OCI-LY7 (cell line): Measurements from ENCODE around the gene FBN3. TPM values are rescaled to one million over a fixed set of nuclear protein-coding genes. Genes with fewer than 3 reads are reported as not detected.
A peak's percentile ranks its signal among the peaks of the same experiment; 100 is the strongest.

Experiments used
- Bru-seq: library from RNA; stranded (reverse); fragments of 400-500 nt; gene quantifications from one replicate; lab custom pipeline; 2021; lab: Mats Ljungman, UMichigan
- BruChase-seq, 2 experiments: library from RNA; stranded (reverse); fragments of 400-500 nt; gene quantifications; one replicate each; lab custom pipeline; 2021; lab: Mats Ljungman, UMichigan
- BruUV-seq: library from RNA; stranded (reverse); fragments of 400-500 nt; replicated peaks from 2 replicates; lab custom pipeline; 2021; lab: Mats Ljungman, UMichigan
- CTCF ChIA-PET: fragments of 300-600 bp; sonication (Branson Sonifier 250); formaldehyde crosslinking; loops from one replicate; lab custom pipeline; 2022; ENCODE audit warnings: antibody characterized with exemption; ENCODE audit not compliant: unreplicated experiment; lab: Charles Lee
- POLR2A ChIA-PET: fragments of 300-600 bp; sonication (Branson Sonifier 250); formaldehyde crosslinking; loops from one replicate; lab custom pipeline; 2022; ENCODE audit warnings: antibody characterized with exemption; lab: Charles Lee
- DNase-seq: peaks from one replicate; pipeline ENCODE4 v3.0.0-alpha.2; 2015; ENCODE audit warnings: low spot score
- H2AFZ ChIP-seq: fragments of 200-600 bp; sonication (generic), shearing (Covaris generic); 2 replicates; pipeline ENCODE4 v1.6.1; 2014; ENCODE audit warnings: mild to moderate bottlenecking, antibody characterized with exemption, low read length, moderate library complexity
- H3K27ac ChIP-seq: fragments of 200-600 bp; sonication (generic); 2 replicates; pipeline ENCODE4 v1.5.1; 2014; ENCODE audit warnings: mixed run types, low read depth, mild to moderate bottlenecking, moderate library complexity, low read length, inconsistent platforms; ENCODE audit not compliant: poor library complexity, severe bottlenecking
- H3K36me3 ChIP-seq: fragments of 200-600 bp; sonication (generic); 2 replicates; pipeline ENCODE4 v1.6.1; 2014; ENCODE audit warnings: mild to moderate bottlenecking, antibody characterized with exemption, low read length, moderate library complexity, mixed read lengths; ENCODE audit not compliant: insufficient read depth
- H3K4me1 ChIP-seq: fragments of 200-600 bp; sonication (generic); 2 replicates; pipeline ENCODE4 v1.5.1; 2014; ENCODE audit warnings: mild to moderate bottlenecking, low read length; ENCODE audit not compliant: insufficient read depth, poor library complexity, severe bottlenecking
- H3K4me2 ChIP-seq: fragments of 200-600 bp; sonication (generic); 2 replicates; pipeline ENCODE4 v1.6.1; 2014; ENCODE audit warnings: mild to moderate bottlenecking, low read length
- H3K4me3 ChIP-seq: fragments of 200-600 bp; sonication (generic); 2 replicates; pipeline ENCODE4 v1.5.1; 2014; ENCODE audit warnings: mild to moderate bottlenecking, low read depth, low read length; ENCODE audit not compliant: poor library complexity, severe bottlenecking
- H3K79me2 ChIP-seq: fragments of 200-600 bp; sonication (generic); 2 replicates; pipeline ENCODE4 v1.6.1; 2016; ENCODE audit warnings: low read depth, mild to moderate bottlenecking, low read length, moderate library complexity, mixed read lengths; ENCODE audit not compliant: insufficient read depth
- H3K9me2 ChIP-seq: fragments of 200-600 bp; sonication (generic); 2 replicates; pipeline ENCODE4 v1.6.1; 2016; ENCODE audit warnings: mild to moderate bottlenecking, low read length, mixed read lengths; ENCODE audit not compliant: insufficient read depth
- H3K9me3 ChIP-seq: fragments of 200-600 bp; sonication (generic); 2 replicates; pipeline ENCODE4 v1.6.1; 2014; ENCODE audit warnings: mild to moderate bottlenecking, mixed run types, low read length, mixed read lengths
- H4K20me1 ChIP-seq: fragments of 200-600 bp; sonication (generic); 2 replicates; pipeline ENCODE4 v1.6.1; 2014; ENCODE audit warnings: mild to moderate bottlenecking, antibody characterized with exemption, low read length, moderate library complexity, mixed read lengths; ENCODE audit not compliant: insufficient read depth
- EZH2phosphoT487 ChIP-seq: fragments of 200-600 bp; sonication (generic); IDR thresholded peaks from 2 replicates; pipeline ENCODE4 v1.6.1; 2018; ENCODE audit warnings: low read depth, borderline replicate concordance, mild to moderate bottlenecking, mixed run types, antibody characterized with exemption, low read length, moderate library complexity, mixed read lengths
- intact Hi-C: fragments of 100-400 bp; cut with micrococcal nuclease; formaldehyde crosslinking; loops from one replicate; pipeline ENCODE4 v1.10.0; 2022; ENCODE audit not compliant: unreplicated experiment
- long read RNA-seq: library from polyadenylated mRNA; stranded (forward); transcript quantifications from one replicate; pipeline ENCODE4 v2.0.0, GENCODE V29; 2022
- total RNA-seq, 2 experiments: library from RNA; depleted of rRNA in 1 of 2; stranded (reverse); fragments of >200 nt in 1 of 2; shearing (Covaris generic) in 1 of 2; gene quantifications; 2 replicates each; pipeline ENCODE4 v1.2.3, GENCODE V29; 2014 to 2022
- TF ChIP-seq, protein P1 (sequence below): fragments of 200-600 bp; sonication (generic); conservative IDR thresholded peaks from 2 replicates; pipeline ENCODE4 v1.5.1; 2014; ENCODE audit warnings: mild to moderate bottlenecking, antibody characterized with exemption, low read length, moderate library complexity, mixed read lengths

Gene FBN3
- not detected in 2 replicates for total RNA-seq (2014; rRNA removed; shearing (Covaris generic))
- not detected in 2 replicates for total RNA-seq (2022)
- not detected for Bru-seq, nascent RNA
- BruChase-seq, experiment 1, labeled RNA remaining after a 6-hour chase = percentile 5 among the genes with signal in this experiment
- percentile 2 among the genes with signal in this experiment for BruChase-seq, experiment 2, labeled RNA remaining after a 2-hour chase
- long read RNA-seq = 0 reads

DNA sequence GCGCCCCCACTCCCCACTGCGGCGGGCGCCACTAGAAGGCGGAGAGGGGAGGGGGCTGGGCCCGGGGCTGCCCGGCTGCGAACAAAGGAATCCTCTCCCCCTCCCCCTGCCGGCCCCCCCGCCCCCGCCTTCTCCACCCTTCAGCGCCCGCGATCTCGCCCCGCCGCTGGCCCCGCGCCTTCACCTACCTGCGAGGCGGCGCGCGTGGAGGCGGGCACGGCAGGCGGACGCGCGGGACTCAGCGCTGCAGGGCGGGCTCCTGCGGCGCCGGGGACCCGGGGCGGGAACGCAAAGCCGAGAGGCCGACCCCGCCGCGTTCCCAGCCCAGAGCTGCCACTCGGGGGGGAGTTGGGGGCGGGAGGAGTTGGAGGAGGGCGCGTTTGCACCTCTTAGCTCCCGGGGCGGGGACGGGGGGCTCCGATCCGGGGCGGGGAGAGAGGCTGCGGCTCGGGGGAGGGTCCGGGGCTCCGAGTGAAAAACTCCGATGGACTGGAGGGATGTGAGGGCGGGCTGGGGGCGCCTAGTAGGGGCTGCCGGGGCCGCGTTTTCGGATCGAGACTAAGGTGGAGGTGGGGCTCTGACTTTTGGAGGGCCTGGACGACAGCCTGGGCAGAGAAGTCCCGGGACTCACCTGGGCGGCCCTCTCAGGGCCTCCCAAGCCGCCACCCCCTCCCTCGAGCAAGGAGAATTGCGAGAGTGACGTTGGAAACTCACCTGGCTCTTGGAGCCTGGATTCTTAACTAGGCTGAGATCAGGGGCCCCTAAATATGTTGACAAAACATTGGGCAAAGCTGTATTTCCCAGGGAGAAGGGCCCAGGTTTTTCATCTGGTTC, at the start of gene FBN3:
Gene FBN3 (minus strand): TSS at position 332 of the 834 bp plus-strand sequence. CDS start 2,112 bp downstream, outside the sequence.
- Histone ChIP-seq H3K4me3 (no peak within 1 kb of the TSS), H3K9me3 (no peaks in the 10 kb centered on the region), H3K4me1 (peaks cover 1% of the 10 kb centered on the region), H3K79me2 (no peaks in the 10 kb centered on the region), H3K9me2 (no peaks in the 10 kb centered on the region), H4K20me1 (no peaks in the 10 kb centered on the region), H3K27ac (no peak within 1 kb of the TSS), H3K36me3 (no peaks in the 10 kb centered on the region), H3K4me2 (no peak within 1 kb of the TSS), H2AFZ (no peak within 1 kb of the TSS)
- TF ChIP-seq, protein P1, sequence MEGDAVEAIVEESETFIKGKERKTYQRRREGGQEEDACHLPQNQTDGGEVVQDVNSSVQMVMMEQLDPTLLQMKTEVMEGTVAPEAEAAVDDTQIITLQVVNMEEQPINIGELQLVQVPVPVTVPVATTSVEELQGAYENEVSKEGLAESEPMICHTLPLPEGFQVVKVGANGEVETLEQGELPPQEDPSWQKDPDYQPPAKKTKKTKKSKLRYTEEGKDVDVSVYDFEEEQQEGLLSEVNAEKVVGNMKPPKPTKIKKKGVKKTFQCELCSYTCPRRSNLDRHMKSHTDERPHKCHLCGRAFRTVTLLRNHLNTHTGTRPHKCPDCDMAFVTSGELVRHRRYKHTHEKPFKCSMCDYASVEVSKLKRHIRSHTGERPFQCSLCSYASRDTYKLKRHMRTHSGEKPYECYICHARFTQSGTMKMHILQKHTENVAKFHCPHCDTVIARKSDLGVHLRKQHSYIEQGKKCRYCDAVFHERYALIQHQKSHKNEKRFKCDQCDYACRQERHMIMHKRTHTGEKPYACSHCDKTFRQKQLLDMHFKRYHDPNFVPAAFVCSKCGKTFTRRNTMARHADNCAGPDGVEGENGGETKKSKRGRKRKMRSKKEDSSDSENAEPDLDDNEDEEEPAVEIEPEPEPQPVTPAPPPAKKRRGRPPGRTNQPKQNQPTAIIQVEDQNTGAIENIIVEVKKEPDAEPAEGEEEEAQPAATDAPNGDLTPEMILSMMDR = no peak
- TF ChIP-seq EZH2phosphoT487 = no peak
- no peak for DNase-seq
- ChIA-PET POLR2A (interaction anchor here (0.6 kb wide), 1 partner anchor 205 kb away, joined by 3 read pairs; no protein-coding TSS in a partner anchor), CTCF (no interaction called here)
- intact Hi-C loops = loop anchor here (10.0 kb wide), 1 partner anchor 135 kb away; no protein-coding TSS in a partner anchor
- no TSS peak for BruUV-seq

DNA sequence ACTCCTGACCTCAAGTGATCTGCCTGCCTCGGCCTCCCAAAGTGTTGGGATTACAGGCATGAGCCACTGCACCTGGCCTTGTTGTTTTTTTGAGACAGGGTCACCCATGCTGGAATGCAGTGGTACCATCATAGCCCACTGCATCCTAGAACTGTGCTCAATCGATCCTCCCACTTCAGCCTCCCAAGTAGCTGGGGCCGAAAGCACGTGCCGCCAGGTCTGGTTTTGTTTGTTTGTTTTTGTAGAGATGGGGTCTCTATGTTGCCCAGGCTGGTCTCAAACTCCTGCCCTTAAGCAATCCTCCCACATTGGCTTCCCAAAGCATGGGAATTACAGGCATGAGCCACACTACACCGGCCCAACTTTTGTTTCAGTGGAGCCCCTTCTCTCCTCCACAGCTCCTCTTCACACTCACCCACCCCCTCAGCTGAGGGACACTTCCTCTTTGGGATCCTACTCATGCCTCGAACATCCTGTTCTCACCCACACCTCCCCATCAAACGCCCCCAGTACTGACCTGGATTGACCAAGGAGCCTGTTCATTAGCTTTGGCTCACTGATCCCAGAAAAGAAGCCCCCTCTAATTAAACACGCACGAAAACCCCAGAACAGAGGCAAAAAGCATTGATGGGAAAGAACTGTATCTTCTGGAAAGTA, 47.0 kb upstream of the FBN3 start:
- no peaks in the 10 kb centered on the region for H3K79me2 ChIP-seq
- peak overlapping the region; percentile 95 for H3K27ac ChIP-seq
- H4K20me1 ChIP-seq = no peaks in the 10 kb centered on the region
- TF ChIP-seq, protein P1 = no peak
- no peak for TF ChIP-seq EZH2phosphoT487
- CTCF ChIA-PET = no interaction called here
- no TSS peak for BruUV-seq
- H3K4me2 ChIP-seq = peak overlapping the region; percentile 70
- peak overlapping the region; percentile 83 for H2AFZ ChIP-seq
- H3K4me1 ChIP-seq = peaks cover 60% of the 10 kb centered on the region
- H3K4me3 ChIP-seq = peak overlapping the region; percentile 29
- H3K36me3 ChIP-seq = no peaks in the 10 kb centered on the region
- H3K9me2 ChIP-seq = no peaks in the 10 kb centered on the region
- H3K9me3 ChIP-seq = no peaks in the 10 kb centered on the region
- POLR2A ChIA-PET = interaction anchor here (1.0 to 2.4 kb wide), 2 partner anchors 15 to 67 kb away, joined by 4 to 14 read pairs; no protein-coding TSS in a partner anchor
- DNase-seq = peak; percentile 58
- intact Hi-C loops = no loop called here
